OCI-LY3 (cell line): ENCODE measurements around the gene AIFM1.

Experiments
- EZH2phosphoT487 ChIP-seq: fragments of 200-600 bp; shearing (Covaris generic); IDR thresholded peaks from 2 replicates; pipeline ENCODE4 v1.6.1; 2018; ENCODE audit warnings: antibody characterized with exemption, mixed run types, low read depth
- TF ChIP-seq, protein P1 (sequence below): fragments of 200-600, 300-600 bp; sonication (generic); IDR thresholded peaks from 2 replicates; pipeline ENCODE4 v1.5.1; 2014; ENCODE audit warnings: antibody characterized with exemption, low read length, low read depth

- TF ChIP-seq, protein P1, sequence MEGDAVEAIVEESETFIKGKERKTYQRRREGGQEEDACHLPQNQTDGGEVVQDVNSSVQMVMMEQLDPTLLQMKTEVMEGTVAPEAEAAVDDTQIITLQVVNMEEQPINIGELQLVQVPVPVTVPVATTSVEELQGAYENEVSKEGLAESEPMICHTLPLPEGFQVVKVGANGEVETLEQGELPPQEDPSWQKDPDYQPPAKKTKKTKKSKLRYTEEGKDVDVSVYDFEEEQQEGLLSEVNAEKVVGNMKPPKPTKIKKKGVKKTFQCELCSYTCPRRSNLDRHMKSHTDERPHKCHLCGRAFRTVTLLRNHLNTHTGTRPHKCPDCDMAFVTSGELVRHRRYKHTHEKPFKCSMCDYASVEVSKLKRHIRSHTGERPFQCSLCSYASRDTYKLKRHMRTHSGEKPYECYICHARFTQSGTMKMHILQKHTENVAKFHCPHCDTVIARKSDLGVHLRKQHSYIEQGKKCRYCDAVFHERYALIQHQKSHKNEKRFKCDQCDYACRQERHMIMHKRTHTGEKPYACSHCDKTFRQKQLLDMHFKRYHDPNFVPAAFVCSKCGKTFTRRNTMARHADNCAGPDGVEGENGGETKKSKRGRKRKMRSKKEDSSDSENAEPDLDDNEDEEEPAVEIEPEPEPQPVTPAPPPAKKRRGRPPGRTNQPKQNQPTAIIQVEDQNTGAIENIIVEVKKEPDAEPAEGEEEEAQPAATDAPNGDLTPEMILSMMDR: no peak
- no peak for TF ChIP-seq EZH2phosphoT487
These were observed 5.9 kb downstream of the AIFM1 start for GRCh38 chrX:130159776-130160175.
